ENCODE results near the gene UQCRHL.
"Not testable (repeated sequence)": the region's sequence is repeated elsewhere in the genome, so short reads cannot be mapped to it uniquely, and the experiment has no call there.

Gene UQCRHL

DNA sequence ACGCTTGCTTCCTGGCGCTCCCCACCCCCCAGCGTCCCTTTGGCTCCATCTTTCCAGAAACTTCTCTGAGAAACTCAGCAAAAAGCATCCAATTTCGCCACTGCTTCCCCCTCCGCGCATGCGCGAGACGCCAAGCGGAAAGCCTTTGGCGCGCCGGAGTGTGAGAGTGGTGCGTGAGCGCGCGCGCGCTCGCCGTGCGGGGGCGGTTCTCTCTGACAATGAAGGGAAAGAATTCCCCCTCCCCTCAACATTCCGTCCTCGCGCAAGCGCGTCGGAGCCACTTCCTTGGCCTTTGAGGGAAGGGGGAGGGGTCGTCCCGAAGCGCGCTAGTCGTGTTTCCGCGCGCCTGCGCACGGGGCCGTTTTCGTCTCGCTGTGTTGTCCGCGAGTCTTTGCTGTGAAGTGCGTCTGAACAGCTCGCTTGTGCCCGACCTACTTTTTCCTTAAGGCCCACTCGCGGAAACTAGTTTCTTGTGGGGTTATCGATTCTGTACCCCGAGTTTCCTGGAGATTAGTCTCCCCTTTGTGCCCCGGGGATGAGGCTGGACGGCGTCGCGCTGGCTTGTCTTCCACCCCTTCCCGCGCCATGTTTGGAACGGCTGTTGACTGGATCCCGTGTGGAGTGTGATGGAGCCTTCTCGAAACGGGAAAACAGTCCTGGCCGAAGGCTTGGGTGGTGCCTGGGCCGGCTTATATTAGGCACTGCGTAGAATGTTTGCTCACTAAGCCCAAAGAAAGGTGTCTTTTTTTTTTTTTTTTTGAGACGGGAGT lies 28.5 kb upstream of the UQCRHL start:
- DNase-seq (ENCODE audit: low read depth in 1 of 2, low spot score in 1 of 2) = peak; percentile 97 to 99

GRCh38 chr1:15835205-15835740 lies 27.8 kb upstream of the UQCRHL start:
- DNase-seq (ENCODE audit: low read depth in 1 of 2, low spot score in 1 of 2) = no peak

DNA sequence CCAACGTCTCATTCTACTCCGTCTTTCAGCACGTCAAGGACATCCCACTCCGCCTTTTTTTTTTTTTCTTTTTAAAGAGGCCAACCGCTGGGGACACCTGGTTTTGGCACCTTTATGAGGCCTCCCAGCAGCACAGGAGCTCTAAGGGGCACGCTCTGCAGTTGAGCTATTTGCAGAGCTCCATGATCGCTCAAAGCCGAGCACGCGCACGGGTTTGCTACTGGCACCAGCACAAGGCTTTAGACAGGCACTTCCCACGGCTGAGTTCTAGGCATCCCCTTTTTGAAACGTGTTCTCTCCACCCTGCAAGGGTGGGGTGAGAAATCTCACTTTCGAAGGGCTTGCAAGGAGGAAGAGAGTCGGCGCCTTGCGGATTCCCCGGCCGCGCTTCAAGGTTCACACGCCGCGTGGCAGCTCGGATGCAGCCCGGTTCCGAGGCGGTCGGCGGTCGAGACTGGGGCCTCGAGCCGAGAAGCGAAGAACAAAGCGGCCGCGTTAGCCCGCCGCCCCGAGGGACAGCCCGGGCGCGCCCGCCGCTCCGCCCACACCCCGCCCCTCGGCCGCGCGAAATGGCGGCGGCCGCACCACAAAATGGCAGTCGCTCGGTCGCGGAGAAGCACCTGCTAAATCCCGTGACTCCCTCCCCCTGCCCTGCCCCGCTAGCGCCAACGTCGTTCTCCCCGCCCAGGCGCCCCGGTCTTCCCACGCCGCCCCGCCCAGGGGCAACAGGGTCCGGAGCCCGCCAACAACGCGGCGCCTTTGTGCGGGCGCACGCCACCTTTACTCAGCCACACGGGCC lies 27.2 kb upstream of the UQCRHL start:
- peak; percentile 65 to 84 for DNase-seq (ENCODE audit: low read depth in 1 of 2, low spot score in 1 of 2)

DNA sequence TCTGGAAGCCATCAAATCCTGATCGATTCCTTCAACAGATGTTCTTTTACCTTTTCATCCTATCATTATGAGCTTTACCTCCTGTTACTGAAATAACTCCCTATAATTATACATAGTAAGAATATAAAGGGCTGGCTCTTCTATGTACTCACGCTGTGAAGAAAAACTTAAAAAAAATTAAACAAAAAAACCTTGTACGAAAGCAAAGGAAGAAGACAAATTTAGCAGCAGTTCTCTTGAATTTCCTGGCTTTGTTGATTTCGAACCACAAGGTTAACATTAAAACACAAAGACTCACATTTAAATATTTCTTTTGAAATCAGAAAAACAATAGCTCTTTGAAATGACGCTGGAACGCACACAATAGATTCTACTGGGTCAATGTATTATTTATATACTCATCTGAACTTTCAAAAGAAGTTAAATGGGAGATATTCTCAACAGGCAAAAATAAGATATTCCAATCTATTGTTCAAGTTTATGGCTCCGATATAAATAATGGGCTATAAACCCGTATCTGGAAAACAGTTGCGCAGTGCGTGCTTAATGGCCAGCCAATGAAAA lies 26.5 kb upstream of the UQCRHL start:
- DNase-seq (ENCODE audit: low read depth in 1 of 2, low spot score in 1 of 2) = no peak

DNA sequence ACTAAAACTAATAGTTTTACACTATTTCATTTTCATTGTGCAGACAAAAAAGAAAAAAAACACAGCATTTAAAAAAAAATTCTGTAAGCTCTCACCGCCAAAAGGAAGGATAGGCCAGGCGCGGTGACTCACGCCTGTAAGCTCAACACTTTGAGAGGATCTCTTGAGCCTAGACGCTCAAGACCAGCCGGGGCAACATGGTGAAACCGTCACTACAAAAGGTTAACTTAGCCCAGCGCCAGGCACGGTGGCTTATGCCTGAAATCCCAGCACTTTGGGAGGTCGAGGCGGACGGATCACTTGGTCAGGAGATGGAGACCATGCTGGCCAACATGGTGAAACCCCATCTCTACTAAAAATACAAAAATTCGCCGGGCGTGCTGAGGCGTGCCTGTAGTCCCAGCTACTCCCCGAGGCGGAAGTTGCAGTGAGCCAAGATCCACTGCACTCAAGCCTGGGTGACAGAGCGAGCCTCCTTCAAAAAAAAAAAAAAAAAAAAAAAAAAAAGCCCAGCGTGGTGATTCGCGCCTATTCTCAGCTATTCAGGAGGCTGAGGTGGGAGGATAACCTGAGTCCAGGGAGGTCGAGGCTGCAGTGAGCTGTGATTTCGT lies 25.7 kb upstream of the UQCRHL start:
- peak in 1 of 2 donors; percentile 26 for DNase-seq (ENCODE audit: low read depth in 1 of 2, low spot score in 1 of 2)

DNA sequence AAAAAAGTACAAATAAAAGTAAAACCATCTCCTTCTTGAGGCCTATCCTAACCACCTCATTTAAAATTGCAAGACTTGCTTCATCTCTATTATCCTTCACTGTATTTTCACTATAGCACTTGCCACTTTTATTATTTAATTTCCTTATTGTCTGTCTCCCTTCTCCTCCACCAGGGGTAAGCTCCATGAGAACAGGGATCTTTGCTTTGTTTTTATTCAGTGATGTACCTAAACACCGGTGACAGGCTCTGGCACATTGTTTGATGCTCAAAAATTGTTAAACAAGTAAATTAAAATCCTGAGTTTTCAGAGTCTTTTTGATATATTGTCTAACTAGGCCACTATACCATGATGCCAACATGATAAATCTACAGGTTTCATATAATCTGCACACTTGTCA lies 22.8 kb upstream of the UQCRHL start:
- no peak for DNase-seq (ENCODE audit: low read depth in 1 of 2, low spot score in 1 of 2)

- not testable (repeated sequence) for DNase-seq (ENCODE audit: low read depth in 1 of 2, low spot score in 1 of 2)
These were observed 21.5 kb upstream of the UQCRHL start for GRCh38 chr1:15828931-15829330.

DNA sequence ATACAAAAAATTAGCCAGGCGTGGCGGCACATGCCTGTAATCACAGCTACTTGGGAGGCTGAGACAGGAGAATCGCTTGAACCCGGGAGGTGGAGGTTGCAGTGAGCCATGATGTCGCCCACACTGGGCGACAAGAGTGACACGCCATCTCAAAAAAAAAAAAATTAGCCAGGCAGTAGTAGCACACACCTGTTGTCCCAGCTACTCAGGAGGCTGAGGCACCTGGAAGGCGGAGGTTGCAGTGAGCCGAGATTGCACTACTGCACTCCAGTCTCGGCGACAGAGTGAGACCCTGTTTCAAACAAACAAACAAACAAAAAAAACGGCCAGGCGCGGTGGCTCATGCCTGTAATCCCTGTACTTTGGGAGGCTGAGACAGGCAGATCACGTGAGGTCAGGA lies 20.1 kb upstream of the UQCRHL start:
- DNase-seq (ENCODE audit: low read depth in 1 of 2, low spot score in 1 of 2) = not testable (repeated sequence)

DNA sequence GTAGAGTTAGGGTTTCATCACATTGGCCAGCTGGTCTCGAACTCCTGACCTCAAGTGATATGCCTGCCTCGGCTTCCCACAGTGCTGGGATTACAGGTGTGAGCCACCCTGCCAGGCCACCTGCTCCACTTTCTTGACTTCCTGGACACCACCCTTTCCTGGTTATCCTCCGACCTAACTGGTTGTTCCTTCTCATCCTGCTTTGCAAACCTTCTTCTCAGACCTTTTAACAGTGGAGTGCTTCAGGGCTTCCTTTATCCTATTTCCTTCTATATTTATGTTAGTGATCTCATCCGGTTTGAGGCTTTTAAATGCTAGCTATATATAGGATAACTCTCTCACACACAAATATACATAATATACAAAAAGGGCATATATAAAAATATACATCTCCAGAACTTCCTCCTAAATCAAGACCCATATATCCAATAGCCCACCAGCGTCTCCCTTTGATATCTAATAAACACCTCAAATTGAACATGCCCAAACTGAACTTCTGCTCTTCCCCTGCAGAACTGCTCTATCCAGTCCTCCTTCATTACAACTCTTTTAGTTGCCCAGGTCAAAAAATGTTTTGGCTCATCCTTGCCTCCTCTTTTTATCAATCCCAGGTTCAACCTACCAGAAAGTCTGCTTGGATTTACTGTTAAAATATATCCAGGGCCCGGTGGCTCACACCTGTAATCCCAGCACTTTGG lies 19.5 kb upstream of the UQCRHL start:
- no peak for DNase-seq (ENCODE audit: low read depth in 1 of 2, low spot score in 1 of 2)

DNA sequence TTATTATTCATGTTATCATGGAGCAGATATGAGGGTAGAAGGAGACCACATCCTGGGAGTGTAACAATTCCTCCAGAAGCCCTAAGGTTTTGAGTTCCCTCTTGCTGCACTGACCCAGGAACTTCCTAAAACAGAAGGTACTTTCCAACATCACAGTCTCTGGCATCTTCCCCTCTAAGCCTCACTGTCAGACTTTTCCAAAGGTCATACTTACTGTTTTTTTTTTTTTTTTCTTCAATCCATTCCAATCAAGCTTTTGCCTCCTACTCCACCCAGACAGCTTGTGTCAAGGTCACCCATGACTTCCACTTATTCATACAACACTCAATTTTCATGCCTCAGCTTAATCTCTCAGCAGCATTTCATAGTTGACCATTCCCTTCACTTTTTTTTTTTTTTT lies 18.4 kb upstream of the UQCRHL start:
- no peak for DNase-seq (ENCODE audit: low read depth in 1 of 2, low spot score in 1 of 2)

- no peak for DNase-seq (ENCODE audit: low read depth in 1 of 2, low spot score in 1 of 2)
These were observed 13.0 kb upstream of the UQCRHL start for GRCh38 chr1:15820478-15820877.

GRCh38 chr1:15816674-15817073 lies 9.2 kb upstream of the UQCRHL start:
- DNase-seq (ENCODE audit: low read depth in 1 of 2, low spot score in 1 of 2) = no peak

DNA sequence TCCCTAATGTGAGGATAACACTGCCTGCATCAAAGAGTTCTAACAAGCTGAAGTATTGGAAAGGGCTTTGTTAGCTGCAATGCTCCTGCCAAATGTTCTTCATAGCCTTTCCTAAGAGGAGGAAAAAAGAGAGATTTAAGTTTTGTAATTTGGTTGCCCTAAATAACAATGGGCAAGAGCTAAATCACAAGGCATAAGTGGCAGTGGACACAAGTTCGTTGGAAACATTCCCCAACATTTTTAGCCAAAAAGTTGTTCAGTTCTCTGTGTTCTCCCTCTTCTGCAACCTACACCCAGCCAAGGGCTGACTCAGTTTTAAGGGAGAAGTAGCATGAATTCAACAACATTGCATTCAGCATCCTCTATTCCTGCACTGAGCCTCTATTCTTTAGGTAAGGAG lies 2.6 kb upstream of the UQCRHL start:
- no peak for DNase-seq (ENCODE audit: low read depth in 1 of 2, low spot score in 1 of 2)

GRCh38 chr1:15808955-15809354 lies 1.5 kb upstream of the UQCRHL start:
- no peak for DNase-seq (ENCODE audit: low read depth in 1 of 2, low spot score in 1 of 2)

- DNase-seq (ENCODE audit: low read depth in 1 of 2, low spot score in 1 of 2) = no peak
These were observed 328 bp downstream of the UQCRHL start for GRCh38 chr1:15807121-15807520.

DNA sequence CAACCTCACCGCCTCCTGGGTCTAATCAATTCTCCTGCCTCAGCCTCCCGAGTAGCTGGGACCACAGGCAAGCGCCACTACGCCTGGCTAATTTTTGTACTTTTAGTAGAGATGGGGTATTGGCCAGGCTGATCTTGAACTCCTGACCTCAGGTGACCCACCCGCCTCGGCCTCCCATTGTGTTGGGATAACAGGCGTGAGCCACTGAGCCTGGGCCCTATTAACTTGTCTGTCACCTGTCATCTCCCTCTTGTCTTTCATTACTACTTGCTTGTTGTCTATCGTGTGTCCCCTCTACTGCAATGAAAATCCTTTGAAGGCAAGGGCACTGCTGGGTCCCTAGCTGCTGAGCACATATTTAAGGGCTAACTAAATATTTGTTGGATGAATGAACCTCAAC lies 3.4 kb downstream of the UQCRHL start:
- DNase-seq (ENCODE audit: low read depth in 1 of 2, low spot score in 1 of 2) = no peak

DNA sequence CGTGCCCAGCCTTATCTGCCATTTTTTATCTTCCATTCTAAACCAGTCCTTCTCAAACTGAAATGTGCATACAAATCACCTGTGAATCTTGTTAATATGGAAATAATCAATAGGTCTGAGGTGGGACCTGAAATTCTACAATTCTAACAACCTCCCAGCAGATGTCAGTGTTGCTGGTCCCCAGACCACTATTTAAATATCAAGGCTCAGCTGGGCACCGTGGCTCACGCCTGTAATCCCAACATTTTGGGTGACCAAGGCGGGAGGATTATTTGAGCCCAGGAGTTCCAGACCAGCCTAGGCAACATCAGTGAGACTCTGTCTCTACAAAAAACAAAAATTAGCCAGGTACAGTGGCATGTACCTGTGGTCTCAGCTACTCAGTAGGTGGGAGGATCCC lies 4.1 kb downstream of the UQCRHL start:
- DNase-seq (ENCODE audit: low read depth in 1 of 2, low spot score in 1 of 2) = no peak

- DNase-seq (ENCODE audit: low read depth in 1 of 2, low spot score in 1 of 2) = no peak
These were observed 5.0 kb downstream of the UQCRHL start for GRCh38 chr1:15802234-15802965.

- DNase-seq (ENCODE audit: low read depth in 1 of 2, low spot score in 1 of 2) = no peak
These were observed 7.3 kb downstream of the UQCRHL start for GRCh38 chr1:15799928-15800835.
